ENCODE results near the gene PIK3C3.
"Not testable (repeated sequence)": the region's sequence is repeated elsewhere in the genome, so short reads cannot be mapped to it uniquely, and the experiment has no call there.

Gene PIK3C3

DNA sequence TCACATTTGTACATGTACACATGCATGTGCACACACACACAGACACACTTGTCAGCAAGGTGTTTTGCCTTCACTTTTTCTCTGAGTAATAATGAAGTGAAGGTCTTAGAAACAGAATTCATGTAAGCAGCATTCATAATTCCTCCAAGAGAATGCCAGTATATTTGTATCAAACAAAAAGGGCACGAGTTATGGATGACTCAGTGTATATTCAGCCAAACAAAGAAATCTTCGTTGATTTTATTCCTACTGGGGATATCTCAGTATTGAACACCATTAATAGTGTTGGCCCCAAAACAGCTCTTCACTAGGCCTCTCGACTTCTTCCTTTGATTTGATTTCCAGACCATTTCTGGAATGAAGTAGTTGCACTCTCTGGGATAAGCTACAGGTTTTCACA lies 125.3 kb downstream of the PIK3C3 start:
- no peak for DNase-seq

DNA sequence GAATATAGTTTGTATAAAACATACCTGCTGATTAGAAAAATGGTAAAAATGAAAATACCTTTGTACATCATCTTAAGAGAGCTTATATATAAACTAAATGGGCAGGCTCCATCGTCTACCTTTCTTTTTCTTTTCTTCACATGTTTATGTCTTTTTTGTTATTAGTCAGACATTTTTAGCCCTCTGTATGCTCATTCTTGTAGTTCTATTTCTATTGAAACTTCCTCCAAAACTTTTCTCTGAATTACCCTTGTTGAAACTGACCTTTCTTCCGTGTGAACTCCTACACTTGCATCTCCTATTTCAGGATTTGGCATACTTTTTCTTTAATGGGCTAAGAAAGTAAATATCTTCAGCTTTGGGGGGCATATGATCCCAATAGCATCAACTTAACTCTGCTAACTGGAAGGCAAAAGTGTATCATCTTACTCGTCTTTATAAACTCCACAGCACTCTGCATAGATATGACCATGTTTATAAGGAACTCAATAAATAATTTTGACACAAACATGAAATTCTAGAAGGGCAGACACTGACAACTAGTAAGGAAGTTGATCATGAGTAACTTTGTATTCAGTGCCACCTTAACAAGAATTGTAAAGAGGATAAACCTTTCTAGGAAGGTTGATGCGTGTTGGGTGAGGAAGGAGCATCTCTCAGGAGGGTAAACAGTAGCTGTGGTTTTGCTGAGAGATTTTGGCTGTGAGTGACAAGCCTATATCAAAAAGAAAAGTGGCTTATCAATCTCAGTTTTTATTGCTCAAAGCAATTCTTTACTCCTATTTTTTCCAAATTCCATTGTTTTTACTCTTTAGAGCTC lies 127.6 kb downstream of the PIK3C3 start:
- no peak for DNase-seq

GRCh38 chr18:42086288-42086687 lies 131.3 kb downstream of the PIK3C3 start:
- no peak for DNase-seq

- DNase-seq = no peak
These were observed 132.2 kb downstream of the PIK3C3 start for GRCh38 chr18:42087235-42087634.

GRCh38 chr18:42087876-42088275 lies 132.8 kb downstream of the PIK3C3 start:
- DNase-seq = no peak

- no peak for DNase-seq
These were observed 137.8 kb downstream of the PIK3C3 start for GRCh38 chr18:42092848-42093247.

- DNase-seq = no peak
These were observed 139.8 kb downstream of the PIK3C3 start for GRCh38 chr18:42094875-42095274.

DNA sequence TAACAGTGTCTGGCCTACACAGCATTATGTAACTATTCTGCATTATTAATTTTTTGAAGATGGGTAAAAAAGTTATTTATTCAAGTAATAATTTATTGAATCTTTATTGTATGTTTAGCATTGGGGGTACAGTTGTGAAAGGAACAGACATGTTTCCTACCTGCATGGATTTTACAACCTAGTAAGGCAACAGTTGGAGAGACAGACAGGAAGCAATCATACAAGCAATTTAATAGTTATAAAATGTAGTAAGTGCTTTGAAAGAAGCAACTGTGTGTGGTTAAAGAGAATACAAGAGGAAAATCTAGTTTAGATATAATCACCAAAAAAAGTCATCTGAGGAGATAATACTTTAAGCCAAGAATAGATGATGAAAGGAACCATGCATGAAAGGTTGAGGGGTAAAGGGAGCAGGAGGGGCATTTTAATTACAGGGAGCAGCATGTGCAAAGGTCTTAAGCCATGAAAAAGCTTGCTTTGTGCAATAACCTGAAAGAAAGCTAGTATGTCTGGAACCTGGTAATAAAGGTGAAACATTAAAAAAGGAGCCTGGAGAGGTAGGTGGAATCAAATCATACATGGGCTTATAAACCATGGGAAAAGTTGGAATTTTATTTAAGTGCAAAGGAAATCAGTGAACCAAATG lies 140.8 kb downstream of the PIK3C3 start:
- DNase-seq = no peak

GRCh38 chr18:42100248-42100647 lies 145.2 kb downstream of the PIK3C3 start:
- DNase-seq = no peak

DNA sequence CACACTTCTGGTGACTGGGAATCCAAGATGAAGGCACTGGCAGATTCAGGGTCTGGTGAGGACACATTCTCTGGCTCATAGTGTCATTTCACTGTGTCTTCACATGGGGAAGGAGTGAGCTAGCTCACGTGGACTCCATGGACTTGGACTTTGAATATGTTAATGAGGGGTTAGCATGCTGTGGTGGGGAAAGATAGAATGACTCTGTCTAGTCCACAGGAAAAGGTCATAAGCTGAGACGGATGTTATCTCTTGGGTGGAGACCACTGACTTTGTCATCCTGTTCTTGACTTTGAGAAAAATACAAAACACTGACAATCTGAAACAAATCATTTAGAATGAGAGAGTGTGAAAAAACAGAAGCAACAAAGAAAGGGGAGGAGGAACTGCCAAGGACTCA lies 145.9 kb downstream of the PIK3C3 start:
- DNase-seq = no peak

GRCh38 chr18:42105394-42105793 lies 150.4 kb downstream of the PIK3C3 start:
- no peak for DNase-seq

DNA sequence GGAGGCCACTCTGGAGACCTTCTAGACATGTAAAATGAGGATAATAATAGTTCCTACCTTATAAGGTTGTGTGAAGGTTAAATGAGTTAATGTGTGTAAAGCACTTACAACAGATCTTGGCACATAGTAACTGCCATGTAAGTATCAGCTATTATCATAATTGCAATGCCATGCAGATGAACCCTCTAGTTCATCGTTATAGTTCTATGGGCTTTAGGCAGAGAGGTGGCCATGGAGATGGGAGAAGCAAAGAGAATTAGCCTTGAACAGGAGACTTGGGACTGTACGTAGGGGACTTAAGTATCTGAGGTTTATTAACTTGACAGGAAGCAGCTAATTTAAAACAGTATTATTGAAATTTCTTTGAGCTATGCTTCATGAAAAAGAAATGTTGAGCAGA lies 151.8 kb downstream of the PIK3C3 start:
- no peak for DNase-seq

DNA sequence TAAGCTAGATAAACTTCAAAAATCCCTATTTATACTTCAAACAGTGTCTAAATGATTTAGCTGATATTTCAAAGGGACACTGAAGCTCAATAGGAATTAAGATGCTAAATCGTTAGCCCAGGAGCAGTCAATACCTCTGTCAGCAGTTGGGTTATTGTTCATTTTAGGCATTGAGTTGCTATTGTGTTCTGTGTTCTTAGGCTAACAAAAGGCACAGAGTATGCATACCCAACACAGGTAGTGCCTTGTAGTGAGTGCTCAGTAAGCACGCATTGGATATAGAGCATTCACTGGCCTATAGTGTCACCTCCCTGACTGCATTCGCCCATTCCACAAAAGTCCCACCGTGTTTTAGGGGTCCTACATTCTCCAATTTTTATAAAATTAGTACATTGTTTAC lies 152.3 kb downstream of the PIK3C3 start:
- DNase-seq = no peak

DNA sequence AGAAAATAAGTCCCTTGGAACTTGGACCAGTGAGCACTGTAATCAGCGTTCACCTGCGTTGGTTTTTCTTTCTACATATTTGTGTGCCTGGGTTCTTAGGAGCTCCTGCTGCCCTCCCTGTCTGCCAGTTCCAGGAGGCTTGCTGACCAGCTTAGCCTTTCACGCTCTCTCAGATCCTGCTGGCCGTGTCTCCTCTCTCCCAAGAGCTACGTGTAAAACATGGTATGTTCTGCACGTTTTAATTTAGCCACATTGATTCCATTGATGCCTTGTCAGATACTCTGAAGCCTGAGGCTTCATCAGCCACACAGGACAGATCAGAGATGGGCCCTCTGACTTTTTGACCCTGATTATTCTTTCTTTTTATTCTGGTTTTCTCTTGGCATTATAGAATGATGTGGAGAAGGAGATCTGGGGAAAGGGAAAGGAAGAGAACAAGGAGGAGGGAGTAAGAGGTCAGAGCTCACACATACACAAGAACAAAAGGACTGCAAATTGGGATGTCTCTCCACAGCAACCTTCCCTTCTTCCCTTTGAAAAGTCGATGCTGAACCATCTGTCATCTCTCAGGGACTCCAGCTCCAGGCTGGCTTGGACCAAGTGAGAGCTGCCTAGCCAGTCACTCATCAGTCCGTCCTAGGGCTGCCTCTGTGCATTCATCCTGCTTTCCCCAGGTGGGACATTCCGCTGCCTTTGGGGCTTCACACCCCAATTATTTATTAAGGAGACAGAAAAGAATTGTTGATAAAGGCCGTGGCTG lies 152.8 kb downstream of the PIK3C3 start:
- no peak for DNase-seq

GRCh38 chr18:42112147-42112546 lies 157.1 kb downstream of the PIK3C3 start:
- not testable (repeated sequence) for DNase-seq

DNA sequence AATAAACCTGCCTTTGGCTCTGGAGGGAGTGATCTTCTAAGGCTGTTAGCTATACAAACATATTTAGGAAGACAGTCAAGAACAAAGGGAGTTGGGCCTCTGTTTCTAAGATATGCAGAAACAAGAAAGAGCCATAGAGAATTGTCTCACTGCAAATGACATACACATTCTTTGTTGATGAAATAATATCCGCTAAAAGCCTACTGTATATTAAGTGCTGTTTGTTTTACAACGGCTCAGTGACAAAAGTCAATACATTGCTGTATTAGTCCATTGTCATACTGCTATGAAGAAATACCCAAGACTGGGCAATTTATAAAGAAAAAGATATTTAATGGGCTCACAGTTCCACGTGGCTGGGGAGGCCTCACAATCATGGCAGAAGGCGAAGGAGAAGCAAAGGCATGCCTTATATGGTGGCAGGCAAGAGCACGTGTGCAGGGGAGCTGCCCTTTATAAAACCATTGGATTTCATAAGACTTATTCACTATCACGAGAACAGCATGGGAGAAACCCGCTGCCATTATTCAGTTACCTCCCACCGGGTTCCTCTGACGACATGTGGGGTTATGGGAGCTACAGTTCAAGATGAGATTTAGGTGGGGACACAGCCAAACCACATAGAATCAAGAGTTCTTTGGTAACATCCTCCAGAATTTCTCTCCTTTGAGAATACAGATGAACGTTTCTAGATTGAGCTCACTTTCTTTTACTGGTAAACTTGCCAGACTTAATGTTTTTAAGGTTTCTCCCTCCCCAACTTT lies 157.8 kb downstream of the PIK3C3 start:
- no peak for DNase-seq

DNA sequence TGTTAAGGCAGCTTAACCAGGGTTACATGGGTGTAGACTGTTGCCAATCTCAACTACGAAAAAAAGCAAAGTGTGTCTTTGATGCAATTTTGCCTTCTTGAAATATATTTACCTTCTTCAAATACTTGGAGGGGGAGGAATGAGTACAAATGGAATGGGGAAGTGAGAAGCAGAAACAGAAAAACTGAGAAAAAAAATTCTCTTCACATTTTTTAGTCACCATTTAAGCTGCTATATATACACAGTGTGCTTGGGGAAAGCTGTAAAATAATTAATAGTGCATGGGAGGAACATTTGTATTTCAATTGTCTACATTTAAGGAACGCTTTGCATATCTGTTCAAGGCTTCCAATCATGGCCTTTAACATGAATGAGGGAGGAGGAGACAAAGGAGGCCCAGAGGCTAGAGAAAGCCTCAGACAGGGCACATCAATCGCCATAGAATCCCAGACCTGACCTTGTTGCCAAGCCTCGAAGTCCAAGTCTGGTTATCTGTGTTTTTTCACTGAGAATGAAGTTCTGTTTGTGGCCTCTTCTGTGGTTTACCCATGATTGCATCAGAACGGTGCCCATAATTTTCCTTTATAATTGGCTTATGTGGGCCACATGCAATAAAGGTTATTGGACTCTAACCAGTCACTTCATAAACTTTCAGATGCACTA lies 158.6 kb downstream of the PIK3C3 start:
- DNase-seq = no peak

DNA sequence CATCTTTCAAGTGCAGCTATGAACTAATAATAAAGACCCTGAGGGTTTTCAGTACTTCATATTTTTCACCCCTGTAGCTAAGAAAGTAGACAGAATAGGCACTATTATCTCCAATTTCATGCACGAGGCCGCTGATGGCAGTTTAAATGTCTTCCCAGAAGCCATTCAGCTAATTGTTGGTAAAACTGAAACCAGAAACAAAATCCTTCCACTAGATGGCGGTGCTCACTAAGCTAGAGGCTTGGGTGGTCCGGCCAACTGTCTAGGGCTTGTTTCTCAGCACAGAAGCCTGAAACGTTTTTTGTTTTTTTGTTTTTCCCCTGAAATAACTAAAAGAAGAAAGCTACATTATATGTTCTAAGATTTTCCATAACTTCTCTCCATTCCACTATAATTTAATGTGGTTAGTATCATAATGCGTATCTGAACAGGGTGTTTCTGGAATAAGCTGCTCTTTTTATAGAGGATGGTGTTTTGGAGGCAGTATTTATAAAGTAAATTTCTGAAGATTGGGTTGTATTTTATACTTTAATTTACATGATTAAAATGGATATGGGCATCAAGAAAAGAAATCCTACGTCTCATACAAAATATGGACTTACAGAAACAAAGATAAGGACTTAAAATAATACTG lies 159.4 kb downstream of the PIK3C3 start:
- peak; percentile 26 for DNase-seq

DNA sequence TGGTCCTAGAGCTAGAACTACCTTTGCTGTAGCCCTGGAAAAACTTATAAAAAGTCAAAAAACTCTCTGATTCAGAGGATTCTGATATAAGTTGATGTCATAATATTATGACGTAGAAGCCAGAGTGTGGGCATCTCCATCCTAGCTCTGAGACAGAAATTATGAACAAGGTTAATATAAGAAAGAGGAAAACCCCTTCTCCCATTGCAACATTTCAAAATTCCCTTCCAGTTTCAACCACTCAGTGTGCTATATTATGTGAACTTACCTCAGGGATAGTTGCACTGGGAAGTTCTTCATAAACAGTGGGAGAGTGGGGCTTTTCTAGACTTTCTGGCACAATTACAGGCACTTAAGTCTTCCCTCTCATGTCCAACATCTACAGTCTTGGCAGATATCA lies 171.6 kb downstream of the PIK3C3 start:
- DNase-seq = no peak

- DNase-seq = no peak
These were observed 176.3 kb downstream of the PIK3C3 start for GRCh38 chr18:42131066-42131929.

DNA sequence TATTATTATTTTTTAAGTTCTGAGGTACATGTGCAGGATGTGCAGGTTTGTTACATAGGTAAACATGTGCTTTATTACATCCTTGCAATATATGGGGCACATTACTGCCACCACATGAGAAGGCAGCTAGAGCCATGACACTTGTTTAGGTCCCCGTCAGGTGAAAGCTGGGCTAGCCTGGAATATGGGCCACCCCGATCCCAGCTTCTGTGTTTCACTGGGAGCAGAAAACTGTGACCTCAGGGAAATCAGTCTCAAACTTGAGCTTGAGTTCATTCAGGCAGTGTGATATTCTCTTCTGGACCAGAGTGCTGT lies 176.9 kb downstream of the PIK3C3 start:
- DNase-seq = no peak
